Motor neuron (in vitro differentiated cells): ENCODE results near the gene AXIN1. TPM values are rescaled to one million over a fixed set of nuclear protein-coding genes. Genes with fewer than 3 reads are reported as not detected.
A peak's percentile ranks its signal among the peaks of the same experiment; 100 is the strongest.
"Not testable (repeated sequence)": the region's sequence is repeated elsewhere in the genome, so short reads cannot be mapped to it uniquely, and the experiment has no call there.

ENCODE experiments used
- ATAC-seq, 8 experiments: fragments of 200-7000 bp; cut with Tn5 transposase; replicated peaks in 6 of 8; 2 replicates each; pipeline ENCODE4 v1.8.0; 2021; ENCODE audit warnings: mild to moderate bottlenecking in 8 of 8, moderate library complexity in 8 of 8
- H3K27ac ChIP-seq, 2 donors: fragments of 250-450 bp; sonication (Bioruptor Pico); 2 replicates each; pipeline ENCODE4 v1.9.0; 2021; ENCODE audit warnings: antibody characterized with exemption in 2 of 2, mild to moderate bottlenecking in 2 of 2, moderate library complexity in 1 of 2
- H3K4me1 ChIP-seq, 2 donors: fragments of 250-450 bp; sonication (Bioruptor Pico); replicated peaks in 1 of 2; 2 replicates each; pipeline ENCODE4 v1.6.1; 2021; ENCODE audit warnings: antibody characterized with exemption in 2 of 2, mild to moderate bottlenecking in 2 of 2, moderate library complexity in 1 of 2
- H3K4me3 ChIP-seq, 5 donors: fragments of 250-450 bp; sonication (Bioruptor Pico); 2 replicates each; pipeline ENCODE4 v1.9.0; 2021; ENCODE audit warnings: antibody characterized with exemption in 5 of 5, mild to moderate bottlenecking in 5 of 5, moderate library complexity in 4 of 5
- WGBS, 10 experiments: fragments of 450-650 bp; shearing (Covaris generic); methylation state at CpG; one replicate each; pipeline ENCODE4 v1.0.0; 2022; 5-methylcytosine and 5-hydroxymethylcytosine counted together
- in situ Hi-C, 9 experiments: fragments of 400-800 bp; cut with MboI; loops; one replicate each; pipeline ENCODE4 v1.15.0; 2021; ENCODE audit warnings: low sequenced_read_pairs in 9 of 9, low pct_unique_long_range_greater_than_20kb in 2 of 9; ENCODE audit not compliant: unreplicated experiment in 9 of 9
- total RNA-seq, 8 experiments: library from RNA; unstranded; fragments of 300-600 nt; gene quantifications; 2 replicates each; pipeline versions ENCODE4 v1.2.3 to v1.2.4, GENCODE V29; 2022

AXIN1 gene
- total RNA-seq, 8 experiments from 2014 or later, result 10.3 to 21.6 (median 15.9) TPM

DNA sequence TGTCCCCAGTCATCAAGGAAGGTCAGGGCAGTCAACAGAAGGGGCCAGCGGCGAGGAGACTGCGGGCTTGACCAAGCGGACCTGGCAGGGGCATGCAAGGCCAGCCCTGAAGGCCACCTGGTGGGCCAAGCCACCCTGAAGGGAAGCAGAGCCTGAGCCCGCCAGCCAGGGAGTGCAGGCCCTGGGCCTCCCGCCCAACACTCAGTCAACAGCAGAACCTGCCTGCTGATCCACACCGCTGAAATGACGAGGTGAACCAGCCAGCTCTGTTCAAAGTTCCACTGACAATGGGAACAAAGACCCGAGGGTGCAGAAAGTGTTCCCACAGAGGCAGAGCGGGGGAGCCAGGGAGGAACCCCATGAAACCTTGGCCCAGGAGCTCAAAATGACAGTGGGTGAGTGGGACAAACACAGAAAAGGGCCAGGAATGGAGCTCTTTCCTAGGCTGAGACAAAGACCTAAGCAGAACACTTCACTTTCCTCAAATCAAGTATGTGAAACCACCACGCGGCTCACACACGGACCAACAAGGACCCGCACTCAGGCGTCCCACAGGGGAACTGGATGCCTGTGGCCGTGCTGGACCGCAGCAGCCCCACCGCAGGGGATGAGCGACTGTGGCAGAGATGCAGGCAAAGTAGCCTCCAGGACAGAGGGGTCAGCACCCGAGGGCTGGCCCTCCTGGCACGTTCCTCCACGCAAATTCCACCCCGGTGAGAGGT, 12.0 kb downstream of the AXIN1 start:
- no peaks in the 10 kb centered on the region for H3K4me1 ChIP-seq
- 80 to 100% (median 96%) methylated on average over 1 to 14 of the region's 23 CpGs; no CpG with 5 or more reads in 5 of the 10 experiments for WGBS, 10 experiments
- no peak overlapping the region for H3K27ac ChIP-seq
- in situ Hi-C loops, result no loop called here
- H3K4me3 ChIP-seq, result no peak overlapping the region
- ATAC-seq, result no peak

DNA sequence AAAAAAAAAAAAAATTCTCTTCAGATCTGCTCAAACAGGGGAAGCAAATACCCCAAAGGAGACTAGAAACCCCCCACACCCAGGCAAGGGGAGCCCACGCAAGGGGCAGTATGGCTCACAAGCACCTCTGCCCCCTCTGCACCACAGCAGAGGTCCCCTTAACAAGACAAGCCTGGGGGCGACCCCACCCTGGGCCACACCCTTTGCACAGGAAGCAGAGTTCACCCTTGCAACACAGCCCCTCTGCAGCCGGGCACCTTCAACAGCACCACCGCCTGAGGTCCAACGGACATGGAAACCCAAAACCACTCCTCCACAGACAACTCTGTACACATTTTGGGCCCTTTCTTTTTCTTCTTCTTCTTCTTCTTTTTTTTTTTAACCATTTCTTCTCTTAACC, 12.8 kb downstream of the AXIN1 start:
- peak in 3 of 8 experiments; percentile 39 to 55 (median 53) for ATAC-seq
- Histone ChIP-seq H3K27ac (no peak overlapping the region), H3K4me1 (no peaks in the 10 kb centered on the region), H3K4me3 (no peak overlapping the region)
- 0 to 100% (median 88%) methylated on average over 1 to 3 of the region's 5 CpGs; no CpG with 5 or more reads in 4 of the 10 experiments for WGBS, 10 experiments
- in situ Hi-C loops, result no loop called here

DNA sequence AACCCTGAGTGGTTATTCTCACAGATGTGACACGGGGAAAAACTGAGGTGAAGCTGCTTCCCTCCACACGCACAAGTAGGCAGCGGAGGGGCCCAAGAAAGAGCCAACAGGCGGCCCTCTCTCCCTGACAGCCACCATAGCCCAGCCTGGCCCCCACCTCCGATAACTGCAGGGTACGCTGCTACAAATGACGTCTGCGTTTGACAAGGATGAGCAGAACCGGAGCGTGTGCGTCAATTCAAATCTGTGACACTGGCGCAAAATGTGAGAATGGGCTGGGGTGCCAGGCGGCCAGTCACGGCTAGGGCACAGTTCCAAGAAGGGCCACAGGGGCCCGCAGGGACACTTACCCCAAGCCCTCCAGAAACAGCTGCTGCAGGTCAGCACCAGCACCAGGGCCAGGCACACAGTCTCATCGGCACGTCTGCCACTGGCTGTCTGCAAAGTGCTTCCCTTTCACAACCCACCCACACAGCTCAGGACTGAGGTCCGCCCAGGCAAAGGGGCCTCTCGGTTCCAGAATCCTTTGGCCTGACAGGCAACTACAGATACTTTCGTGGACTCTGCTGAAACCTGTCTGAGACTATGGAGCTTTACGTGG, 14.4 kb downstream of the AXIN1 start:
- 67 to 100% (median 87%) methylated on average over 1 to 7 of the region's 21 CpGs; no CpG with 5 or more reads in 4 of the 10 experiments for WGBS, 10 experiments
- no peaks in the 10 kb centered on the region for H3K4me1 ChIP-seq
- H3K27ac ChIP-seq, result no peak overlapping the region
- in situ Hi-C loops, result no loop called here
- H3K4me3 ChIP-seq, result no peak overlapping the region
- ATAC-seq, result peak in 1 of 8 experiments; percentile 7

DNA sequence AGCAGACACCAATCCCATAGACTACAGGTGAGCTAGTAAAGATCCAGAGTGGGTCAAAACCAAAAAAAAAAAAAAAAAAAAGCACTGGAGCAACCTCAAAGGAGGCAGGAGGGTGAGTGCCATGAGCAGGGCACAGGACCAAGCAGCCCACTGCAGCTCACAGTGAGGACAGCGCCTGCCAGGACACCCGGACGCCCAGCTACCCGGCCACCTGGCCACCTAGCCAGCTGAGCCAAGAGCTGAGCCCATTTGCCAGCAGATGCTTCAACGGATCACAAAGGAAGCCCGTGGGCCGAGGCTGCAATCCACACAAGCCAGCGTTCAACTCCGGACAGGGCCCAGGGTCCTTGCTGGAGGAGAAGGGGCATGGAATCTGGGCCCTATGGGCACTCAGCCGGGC, 15.1 kb downstream of the AXIN1 start:
- Histone ChIP-seq H3K4me3 (no peak overlapping the region), H3K4me1 (no peaks in the 10 kb centered on the region), H3K27ac (no peak overlapping the region)
- WGBS, 10 experiments, result 80 to 100% (median 89%) methylated on average over 1 to 8 of the region's 10 CpGs; no CpG with 5 or more reads in 4 of the 10 experiments
- in situ Hi-C loops, result no loop called here
- ATAC-seq, result peak in 1 of 8 experiments; percentile 8

DNA sequence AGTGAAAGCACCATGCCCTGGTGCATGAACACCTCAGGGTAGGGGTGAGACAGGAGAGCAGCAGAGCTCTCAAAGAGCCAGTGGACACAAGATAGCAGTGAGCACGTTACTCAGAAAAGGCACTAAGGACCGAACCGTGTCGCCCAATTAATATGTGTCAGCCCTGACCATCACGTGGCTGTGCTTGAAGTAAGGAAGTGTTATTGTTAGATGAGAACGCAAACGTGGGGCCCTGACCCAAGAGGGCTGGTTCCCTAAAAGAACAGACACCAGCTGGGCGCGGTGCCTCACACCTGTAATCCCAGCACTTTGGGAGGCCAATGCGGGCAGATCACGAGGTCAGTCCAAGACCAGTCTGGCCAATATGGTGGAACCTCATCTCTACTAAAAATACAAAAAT, 16.3 kb downstream of the AXIN1 start:
- Histone ChIP-seq H3K27ac (no peak overlapping the region), H3K4me1 (peaks cover 7 to 9% of the 10 kb centered on the region in 2 donors), H3K4me3 (no peak overlapping the region)
- ATAC-seq, result no peak
- in situ Hi-C loops, result no loop called here
- WGBS, 10 experiments, result 91 to 100% (median 97%) methylated on average over 2 to 6 of the region's 11 CpGs; no CpG with 5 or more reads in 4 of the 10 experiments

DNA sequence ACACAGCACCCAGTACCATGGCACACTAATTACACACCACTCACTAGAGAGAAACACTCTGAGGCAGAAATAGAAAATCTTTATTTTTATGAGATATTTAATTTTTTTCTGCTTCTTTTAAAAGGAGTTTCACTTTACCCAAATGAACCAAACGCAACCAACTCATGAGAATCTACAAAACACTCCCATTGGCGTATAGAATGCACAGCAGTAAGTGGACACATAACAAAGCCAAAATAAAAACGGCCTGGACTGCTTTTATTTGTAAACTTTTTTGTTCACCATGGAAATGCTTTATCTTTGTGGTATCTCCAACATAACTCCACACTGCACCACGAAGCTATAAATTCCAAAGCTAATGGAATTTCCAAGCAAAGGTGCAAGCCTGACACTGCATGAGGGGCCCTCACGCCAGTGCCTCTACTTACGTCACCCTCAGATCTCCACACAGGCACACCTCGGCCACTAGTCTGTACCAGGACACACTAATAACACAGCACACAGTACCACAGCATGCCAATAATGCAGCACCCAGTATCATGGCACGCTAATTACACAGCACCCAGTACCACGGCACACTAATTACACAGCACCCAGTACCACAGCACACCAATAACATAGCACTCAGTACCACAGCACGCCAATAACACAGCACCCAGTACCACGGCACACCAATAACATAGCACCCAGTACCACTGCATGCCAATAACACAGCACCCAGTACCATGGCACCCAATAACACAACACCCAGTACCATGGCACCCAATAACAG, 17.5 kb downstream of the AXIN1 start:
- H3K27ac ChIP-seq, H3K4me3 ChIP-seq, in situ Hi-C loops: not testable (repeated sequence)
- H3K4me1 ChIP-seq, result peaks cover 18 to 20% of the 10 kb centered on the region in 2 donors
- WGBS, 10 experiments, result 60 to 100% (median 88%) methylated on average over 1 to 8 of the region's 11 CpGs; no CpG with 5 or more reads in 3 of the 10 experiments
- peak in 1 of 8 experiments; percentile 32 for ATAC-seq

DNA sequence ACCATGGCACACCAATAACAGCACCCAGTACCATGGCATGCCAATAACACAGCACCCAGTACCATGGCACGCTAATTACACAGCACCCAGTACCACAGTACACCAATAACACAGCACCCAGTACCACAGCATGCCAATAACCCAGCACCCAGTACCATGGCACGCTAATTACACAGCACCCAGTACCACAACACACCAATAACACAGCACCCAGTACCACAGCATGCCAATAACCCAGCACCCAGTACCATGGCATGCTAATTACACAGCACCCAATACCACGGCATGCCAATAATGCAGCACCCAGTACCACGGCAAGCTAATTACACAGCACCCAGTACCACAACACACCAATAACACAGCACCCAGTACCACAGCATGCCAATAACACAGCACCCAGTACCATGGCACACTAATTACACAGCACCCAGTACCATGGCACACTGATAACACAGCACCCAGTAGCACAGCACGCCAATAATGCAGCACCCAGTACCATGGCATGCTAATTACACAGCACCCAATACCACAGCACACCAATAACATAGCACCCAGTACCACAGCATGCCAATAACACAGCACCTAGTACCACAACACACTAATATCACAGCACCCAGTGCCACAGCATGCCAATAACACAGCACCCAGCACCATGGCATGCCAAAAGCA, 18.2 kb downstream of the AXIN1 start:
- ATAC-seq, H3K27ac ChIP-seq, in situ Hi-C loops, H3K4me3 ChIP-seq: not testable (repeated sequence)
- WGBS, 10 experiments, result 80 to 100% (median 90%) methylated on average over 1 to 3 of the region's 5 CpGs; no CpG with 5 or more reads in 6 of the 10 experiments
- H3K4me1 ChIP-seq, result peaks cover 18 to 20% of the 10 kb centered on the region in 2 donors

DNA sequence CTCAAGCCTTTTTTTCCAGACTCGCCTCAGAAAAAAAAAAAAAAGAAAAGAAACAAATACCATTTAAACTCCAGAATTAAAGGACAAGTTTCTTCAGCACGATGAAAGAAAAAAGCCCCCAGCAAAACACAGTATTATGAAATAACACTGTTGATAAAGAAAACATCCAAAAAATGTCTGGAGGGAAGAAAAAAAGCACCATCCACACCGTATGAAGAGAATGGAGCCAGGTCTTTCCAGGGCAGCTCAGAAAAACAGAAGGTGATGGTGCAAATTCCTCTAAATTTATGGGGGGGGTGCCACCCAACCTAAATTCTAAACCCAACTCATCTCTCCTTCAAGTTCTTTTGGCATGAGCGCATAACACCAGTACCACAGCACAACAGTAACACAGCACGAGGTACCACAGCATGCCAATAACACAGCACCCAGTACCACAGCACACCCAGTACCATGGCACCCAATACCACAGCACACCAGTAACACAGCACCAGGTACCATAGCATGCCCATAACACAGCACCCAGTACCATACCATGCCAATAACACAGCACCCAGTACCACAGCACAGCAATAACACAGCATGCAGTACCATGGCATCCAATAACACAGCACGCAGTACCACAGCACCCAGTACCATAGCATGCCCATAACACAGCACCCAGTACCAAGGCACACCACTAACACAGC, 19.0 kb downstream of the AXIN1 start:
- Histone ChIP-seq H3K4me3 (no peak overlapping the region), H3K27ac (no peak overlapping the region), H3K4me1 (peaks cover 18 to 20% of the 10 kb centered on the region in 2 donors)
- in situ Hi-C loops, result no loop called here
- ATAC-seq, result no peak
- 81 to 100% (median 88%) methylated on average over 2 to 6 of the region's 6 CpGs for WGBS, 10 experiments

DNA sequence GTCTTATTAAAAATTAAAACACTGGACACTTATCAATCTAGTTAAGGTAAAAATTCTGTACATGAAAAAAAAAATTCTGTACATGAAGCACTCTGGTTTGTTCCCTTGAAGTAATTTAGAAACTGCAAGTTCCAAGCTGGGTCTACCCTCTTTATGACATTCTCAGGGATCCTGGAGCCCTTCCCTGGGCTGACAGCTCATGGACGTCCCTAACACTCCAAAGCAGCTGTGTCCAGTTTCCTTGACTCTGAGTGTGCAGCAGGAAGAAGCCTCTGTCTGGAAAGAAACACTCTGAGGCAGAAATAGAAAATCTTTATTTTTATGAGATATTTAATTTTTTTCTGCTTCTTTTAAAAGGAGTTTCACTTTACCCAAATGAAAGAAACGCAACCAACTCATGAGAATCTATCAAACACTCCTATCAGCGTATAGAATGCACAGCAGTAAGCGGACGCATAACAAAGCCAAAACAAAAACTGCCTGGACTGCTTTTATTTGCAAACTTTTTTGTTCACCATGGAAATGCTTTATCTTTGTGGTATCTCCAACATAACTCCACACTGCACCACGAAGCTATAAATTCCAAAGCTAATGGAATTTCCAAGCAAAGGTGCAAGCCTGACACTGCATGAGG, 21.2 kb downstream of the AXIN1 start:
- in situ Hi-C loops, H3K4me3 ChIP-seq: not testable (repeated sequence)
- H3K27ac ChIP-seq, result peak overlapping the region; percentile 72 to 73
- ATAC-seq, result peak in 6 of 8 experiments; percentile 5 to 31 (median 24)
- WGBS, 10 experiments, result 46 to 83% (median 46%) methylated on average over 3 to 5 of the region's 6 CpGs; no CpG with 5 or more reads in 5 of the 10 experiments
- peaks cover 20 to 33% of the 10 kb centered on the region in 2 donors for H3K4me1 ChIP-seq

DNA sequence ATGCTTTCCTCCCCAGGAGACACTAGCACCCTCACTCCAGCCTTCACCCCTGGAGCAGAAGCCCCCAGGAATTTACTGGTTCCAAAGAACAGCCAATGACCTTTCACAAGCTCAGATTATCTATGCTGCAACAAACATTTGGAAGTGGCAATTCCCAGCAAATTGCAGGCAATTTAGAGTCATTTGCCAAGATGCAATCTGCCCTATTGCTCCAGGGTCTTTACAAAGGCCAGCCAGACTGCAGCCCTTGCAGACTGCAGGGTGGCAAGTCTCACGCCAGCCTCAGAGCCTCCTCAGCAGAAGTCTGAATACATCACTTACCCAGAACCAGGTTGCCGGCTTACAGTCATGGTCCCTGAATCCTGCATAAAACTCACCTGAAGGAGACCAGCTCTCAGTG, 21.8 kb downstream of the AXIN1 start:
- 17 to 88% (median 45%) methylated on average over 1 to 2 of the region's 2 CpGs; no CpG with 5 or more reads in 5 of the 10 experiments for WGBS, 10 experiments
- Histone ChIP-seq H3K4me1 (peaks cover 20 to 33% of the 10 kb centered on the region in 2 donors), H3K4me3 (no peak overlapping the region), H3K27ac (peak overlapping the region; percentile 35 to 53)
- in situ Hi-C loops, result no loop called here
- ATAC-seq, result no peak

DNA sequence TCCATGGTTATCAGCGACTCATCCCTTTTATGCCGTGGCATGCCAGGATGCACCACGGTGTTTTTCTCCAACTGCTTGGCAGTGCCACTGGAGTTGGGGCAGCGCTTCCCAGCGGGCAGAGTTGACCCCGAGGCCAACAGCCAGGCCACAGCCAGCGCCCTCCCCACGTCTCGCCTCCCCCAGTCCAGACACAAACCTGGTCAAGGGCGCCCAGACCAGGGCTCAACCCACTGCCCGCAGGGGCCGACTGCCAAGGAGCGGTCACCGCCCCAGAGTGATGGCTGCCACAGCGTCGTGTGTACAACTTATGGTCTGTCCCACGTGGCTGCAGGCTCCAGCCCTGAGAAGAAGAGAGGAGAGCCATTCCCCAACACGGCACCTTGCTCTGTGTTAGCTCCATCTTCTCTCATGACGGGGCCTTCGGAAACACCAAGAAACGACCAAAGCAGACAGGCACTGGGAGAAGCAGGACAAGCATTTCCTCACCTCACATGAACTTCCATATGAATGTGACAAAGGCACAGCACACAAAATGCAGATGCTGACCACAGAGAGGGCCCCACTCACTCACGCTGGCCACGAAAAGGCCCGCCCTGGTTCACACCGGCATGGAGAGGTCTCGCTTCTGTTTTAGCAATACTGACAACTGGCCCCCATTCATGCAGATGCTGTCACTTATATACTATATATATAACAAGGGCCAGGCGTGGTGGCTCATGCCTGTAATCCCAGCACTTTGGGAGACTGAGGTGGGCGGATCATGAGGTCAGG, 27.0 kb downstream of the AXIN1 start:
- no peak for ATAC-seq
- Histone ChIP-seq H3K4me1 (peaks cover 4 to 18% of the 10 kb centered on the region in 2 donors), H3K4me3 (no peak overlapping the region), H3K27ac (no peak overlapping the region)
- 81 to 91% (median 87%) methylated on average over 3 to 13 of the region's 28 CpGs; no CpG with 5 or more reads in 4 of the 10 experiments for WGBS, 10 experiments
- in situ Hi-C loops, result no loop called here
